H1 (cell line): ENCODE data around the gene DDR2. TPM values are rescaled to one million over a fixed set of nuclear protein-coding genes. Genes with fewer than 3 reads are reported as not detected.

ENCODE experiments used
- JUND ChIP-seq: IDR thresholded peaks from 2 replicates; pipeline ENCODE4 v1.6.1; 2011; ENCODE audit warnings: mild to moderate bottlenecking, improper control_type of control experiment, low read length
- PHF8 ChIP-seq: fragments of 200-600 bp; sonication (generic); conservative IDR thresholded peaks from 2 replicates; pipeline ENCODE4 v1.7.1; 2012; ENCODE audit warnings: low read depth, mild to moderate bottlenecking, inconsistent platforms, low read length, moderate library complexity
- RNF2 ChIP-seq: fragments of 200-900, 300-1000 bp; sonication (generic); IDR thresholded peaks from 2 replicates; pipeline ENCODE4 v1.7.1; 2016; ENCODE audit warnings: borderline replicate concordance, low read depth, mild to moderate bottlenecking, antibody characterized with exemption, low read length; ENCODE audit not compliant: poor library complexity, severe bottlenecking; ENCODE audit errors: missing control alignments
- TAF7 ChIP-seq: optimal IDR thresholded peaks from 2 replicates; pipeline ENCODE3; 2011; ENCODE audit warnings: low read depth, mild to moderate bottlenecking, inconsistent platforms, low read length, moderate library complexity, borderline replicate concordance
- YY1 ChIP-seq: IDR thresholded peaks from 2 replicates; pipeline ENCODE4 v1.6.1; 2011; ENCODE audit warnings: low read depth, mild to moderate bottlenecking, low read length
- polyA plus RNA-seq, 7 experiments: library from polyadenylated mRNA; depleted of rRNA in 3 of 7; stranded (reverse) in 5 of 7; unstranded in 2 of 7; fragments of >200 nt in 5 of 7; fragments of 200-250 nt in 2 of 7; gene quantifications; 1 replicate in 5 of 7; 2 replicates in 1 of 7; 4 replicates in 1 of 7; pipeline versions ENCODE4 v1.2.1 to v1.2.3, GENCODE V29; 2011 to 2013; ENCODE audit warnings: missing spikeins in 2 of 7, mixed read lengths in 2 of 7
- total RNA-seq: library from RNA; stranded (reverse); fragmentation: NEBNext Ultra II Directional; extraction: Animal tissue kit (Norgen Biotek cat#: 25700); gene quantifications from 2 replicates; pipeline ENCODE4 v1.2.1, GENCODE V29; 2021

DDR2 gene
- total and polyA plus RNA-seq, 2 of the 8 experiments (the other 6 are each of a cell fraction or from before 2014, with no cell fraction given) = 1.00 to 2.1 TPM

- no peak for TF ChIP-seq JUND
- no peak for TF ChIP-seq RNF2
- TF ChIP-seq TAF7 = no peak
- no peak for TF ChIP-seq YY1
- no peak for TF ChIP-seq PHF8
Measured at GRCh38 chr1:162621256-162621655, 11.0 kb upstream of the DDR2 start (continued).
